NCI-H146 treated with DMSO at 0.1 percent for 48 hours (cell line): Measurements from ENCODE around the gene ARMC2.

Source experiments
- DNase-seq: peaks from one replicate; lab custom pipeline; 2025; ENCODE audit not compliant: unreplicated experiment; lab: John Stamatoyannopoulos, UW

ARMC2 gene

DNA sequence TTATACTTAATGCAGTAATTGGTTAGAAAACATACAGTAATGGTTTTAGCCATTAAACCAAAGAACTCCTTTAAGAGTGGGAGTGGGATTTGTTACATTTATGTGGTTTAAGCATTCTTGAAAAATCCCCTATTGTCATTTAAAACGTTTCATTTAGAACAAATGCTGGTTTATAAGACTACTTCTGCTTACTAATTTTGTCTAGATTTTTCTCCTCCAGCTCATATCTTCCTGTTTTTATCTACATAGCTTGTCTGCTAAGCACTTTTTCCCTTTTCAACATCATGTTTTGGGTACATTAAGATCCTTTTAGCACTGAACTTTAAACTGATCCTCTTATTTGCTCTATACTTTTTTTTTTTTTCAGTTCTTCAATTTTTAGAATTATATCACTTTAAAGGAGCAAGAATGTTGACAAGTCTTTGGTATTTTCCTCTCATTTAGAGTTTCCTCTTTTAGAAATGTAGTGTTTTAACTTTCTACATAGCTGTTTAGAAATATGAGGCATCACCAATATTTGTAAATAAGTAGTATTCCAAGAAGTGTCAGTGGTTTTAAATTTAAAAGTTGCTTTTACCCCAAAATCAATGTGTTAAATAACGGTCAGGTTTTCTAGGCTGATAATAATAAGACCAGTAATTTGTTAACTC is 165.6 kb downstream of the ARMC2 start:
- DNase-seq = no peak

GRCh38 chr6:109014606-109015005 is 166.4 kb downstream of the ARMC2 start:
- no peak for DNase-seq

- no peak for DNase-seq
Measured at GRCh38 chr6:109015176-109015575, 167.0 kb downstream of the ARMC2 start.

DNA sequence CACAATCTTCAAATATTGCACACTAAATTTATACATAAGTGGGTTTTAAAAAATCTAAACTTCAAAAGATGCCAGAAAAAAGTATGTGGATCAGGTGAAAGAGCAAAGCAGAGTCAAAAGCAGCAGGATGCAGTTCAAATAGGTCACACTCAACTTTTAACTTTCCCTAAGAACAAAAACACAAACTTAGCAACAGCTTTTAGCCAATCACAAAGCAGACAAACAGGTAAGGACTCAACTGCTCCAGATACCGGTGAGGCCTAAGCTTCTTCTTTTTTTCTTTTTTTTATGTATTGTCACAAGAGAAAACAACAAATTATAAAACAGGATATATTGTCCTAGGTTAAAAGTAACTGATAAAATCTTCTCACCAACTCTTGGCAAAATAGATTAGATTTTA is 171.7 kb downstream of the ARMC2 start:
- DNase-seq = no peak

GRCh38 chr6:109021870-109022269 is 173.6 kb downstream of the ARMC2 start:
- DNase-seq = no peak

GRCh38 chr6:109023356-109023925 is 175.2 kb downstream of the ARMC2 start:
- no peak for DNase-seq
